GM21390 (cell line): ENCODE results near the gene PPFIBP2.
A peak's percentile ranks its signal among the peaks of the same experiment; 100 is the strongest.

Experiments
- ATAC-seq: cut with Tn5 transposase; IDR thresholded peaks from one replicate; pipeline ENCODE4 v1.9.1; 2021; ENCODE audit not compliant: unreplicated experiment

PPFIBP2 gene

GRCh38 chr11:7621090-7621489 is 107.3 kb downstream of the PPFIBP2 start:
- no peak for ATAC-seq

GRCh38 chr11:7621554-7621953 is 107.8 kb downstream of the PPFIBP2 start:
- no peak for ATAC-seq

- ATAC-seq, result no peak
Measured at GRCh38 chr11:7622721-7623120, 108.9 kb downstream of the PPFIBP2 start.

- ATAC-seq, result no peak
Measured at GRCh38 chr11:7628660-7629059, 114.9 kb downstream of the PPFIBP2 start.

GRCh38 chr11:7630002-7630401 is 116.2 kb downstream of the PPFIBP2 start:
- no peak for ATAC-seq

- ATAC-seq, result no peak
Measured at GRCh38 chr11:7632211-7632610, 118.4 kb downstream of the PPFIBP2 start.

- ATAC-seq, result no peak
Measured at GRCh38 chr11:7635137-7635536, 121.3 kb downstream of the PPFIBP2 start.

GRCh38 chr11:7635708-7636107 is 121.9 kb downstream of the PPFIBP2 start:
- ATAC-seq, result no peak

- ATAC-seq, result no peak
Measured at GRCh38 chr11:7636350-7636749, 122.6 kb downstream of the PPFIBP2 start.

GRCh38 chr11:7637447-7638157 is 123.8 kb downstream of the PPFIBP2 start:
- no peak for ATAC-seq

- ATAC-seq, result peak; percentile 76
Measured at GRCh38 chr11:7638710-7639642, 125.2 kb downstream of the PPFIBP2 start.

- no peak for ATAC-seq
Measured at GRCh38 chr11:7639643-7640025, 125.8 kb downstream of the PPFIBP2 start.

GRCh38 chr11:7640816-7641215 is 127.0 kb downstream of the PPFIBP2 start:
- ATAC-seq, result no peak

- no peak for ATAC-seq
Measured at GRCh38 chr11:7642747-7643146, 128.9 kb downstream of the PPFIBP2 start.

- ATAC-seq, result no peak
Measured at GRCh38 chr11:7643314-7643713, 129.5 kb downstream of the PPFIBP2 start.

- no peak for ATAC-seq
Measured at GRCh38 chr11:7645206-7645605, 131.4 kb downstream of the PPFIBP2 start.

- ATAC-seq, result no peak
Measured at GRCh38 chr11:7646866-7647265, 133.1 kb downstream of the PPFIBP2 start.

GRCh38 chr11:7648264-7648663 is 134.5 kb downstream of the PPFIBP2 start:
- ATAC-seq, result no peak

GRCh38 chr11:7651140-7651551 is 137.3 kb downstream of the PPFIBP2 start:
- no peak for ATAC-seq

GRCh38 chr11:7651700-7652099 is 137.9 kb downstream of the PPFIBP2 start:
- ATAC-seq, result no peak

- no peak for ATAC-seq
Measured at GRCh38 chr11:7654195-7654705, 140.5 kb downstream of the PPFIBP2 start.
